HepG2 (cell line): ENCODE data around the gene GASK1A. TPM values are rescaled to one million over a fixed set of nuclear protein-coding genes. Genes with fewer than 3 reads are reported as not detected.

Experiments
- ATAC-seq: fragments of 200-7000 bp; cut with Tn5 transposase; 3 replicates; pipeline ENCODE4 v1.9.1; 2020; ENCODE audit warnings: mild to moderate bottlenecking, moderate library complexity
- BruUV-seq: library from RNA; stranded (reverse); fragments of 400-500 nt; replicated peaks from 2 replicates; lab custom pipeline; 2021; lab: Mats Ljungman, UMichigan
- CTCF ChIA-PET: fragments of 300-600 bp; formaldehyde crosslinking; extraction: SDS; loops from one replicate; lab custom pipeline; 2021; ENCODE audit warnings: low total read pairs, inconsistent platforms, low intra/inter-chr PET ratio; lab: Yijun Ruan, JAX
- POLR2A ChIA-PET: fragments of 350-600 bp; sonication (Branson Sonifier 250); formaldehyde crosslinking; loops from one replicate; lab custom pipeline; 2020; ENCODE audit warnings: antibody characterized with exemption, inconsistent platforms; lab: Yijun Ruan, JAX
- DNase-seq: peaks from one replicate; pipeline ENCODE4 v3.0.0-alpha.2; 2015; ENCODE audit warnings: low spot score
- FAIRE-seq: peaks from 3 replicates; lab custom pipeline; 2011; peaks lifted over from hg19 to GRCh38; lab: Jason Lieb, UNC
- H2AFZ ChIP-seq: one replicate; pipeline ENCODE4 v1.6.1; 2011; ENCODE audit warnings: low read length, inconsistent platforms
- H3K27ac ChIP-seq: fragments of 300-600 bp; 3 replicates; pipeline ENCODE4 v1.8.0; 2011; ENCODE audit warnings: mixed run types, mild to moderate bottlenecking, mixed read lengths, low read length, inconsistent platforms; ENCODE audit not compliant: insufficient read depth; ENCODE audit errors: extremely low read length
- H3K27me3 ChIP-seq, 2 experiments: fragments of 200-600 bp in 1 of 2; 2 replicates in 1 of 2; 3 replicates in 1 of 2; pipeline versions ENCODE4 v1.6.0 to v1.8.0; 2011; ENCODE audit warnings: low read length in 2 of 2, mild to moderate bottlenecking in 2 of 2, moderate library complexity in 2 of 2, inconsistent platforms in 1 of 2; ENCODE audit not compliant: insufficient read depth in 2 of 2, control insufficient read depth in 1 of 2
- H3K36me3 ChIP-seq, 2 experiments: fragments of 200-600 bp in 1 of 2; replicated peaks in 1 of 2; 2 replicates in 1 of 2; 3 replicates in 1 of 2; pipeline versions ENCODE4 v1.5.1 to v1.8.0; 2011; ENCODE audit warnings: low read length in 2 of 2, inconsistent platforms in 1 of 2; ENCODE audit not compliant: insufficient read depth in 2 of 2, control insufficient read depth in 1 of 2
- H3K4me1 ChIP-seq: 2 replicates; pipeline ENCODE4 v1.5.1; 2012; ENCODE audit warnings: low read length, inconsistent platforms; ENCODE audit not compliant: insufficient read depth
- H3K4me2 ChIP-seq: 2 replicates; pipeline ENCODE4 v1.6.0; 2011; ENCODE audit warnings: low read depth, low read length, inconsistent platforms
- H3K4me3 ChIP-seq, 3 experiments: fragments of 200-600 bp in 1 of 3; sonication (generic), shearing (Covaris generic) in 1 of 3; replicated peaks in 1 of 3; 2 replicates each; pipeline ENCODE4 v1.5.1; 2011 to 2016; ENCODE audit warnings: low read length in 3 of 3, inconsistent platforms in 2 of 3, low read depth in 2 of 3, mild to moderate bottlenecking in 2 of 3, control low read depth in 1 of 3, mixed read lengths in 1 of 3; ENCODE audit not compliant: insufficient read depth in 1 of 3
- H3K79me2 ChIP-seq: one replicate; pipeline ENCODE4 v1.6.1; 2011; ENCODE audit warnings: low read length, inconsistent platforms; ENCODE audit not compliant: insufficient read depth
- H3K9ac ChIP-seq: 2 replicates; pipeline ENCODE4 v1.6.0; 2011; ENCODE audit warnings: mild to moderate bottlenecking, low read depth, low read length, inconsistent platforms; ENCODE audit not compliant: insufficient read depth
- H3K9me3 ChIP-seq: 2 replicates; pipeline ENCODE4 v1.5.1; 2012; ENCODE audit warnings: mild to moderate bottlenecking, low read length
- H4K20me1 ChIP-seq: 2 replicates; pipeline ENCODE4 v1.6.0; 2011; ENCODE audit warnings: inconsistent platforms, mild to moderate bottlenecking, low read length, moderate library complexity; ENCODE audit not compliant: insufficient read depth
- IKZF1 ChIP-seq: fragments of 450-650 bp; IDR thresholded peaks from 2 replicates; pipeline ENCODE4 v1.7.1; 2016
- NFYC ChIP-seq: IDR thresholded peaks from 2 replicates; pipeline ENCODE4 v1.6.1; 2016; ENCODE audit warnings: missing genetic modification reagents, missing compliant biosample characterization
- RAD21 ChIP-seq: fragments of 450-650 bp; formaldehyde crosslinking; IDR thresholded peaks from 2 replicates; pipeline ENCODE4 v1.5.0; 2020; ENCODE audit warnings: mild to moderate bottlenecking
- TARDBP ChIP-seq: sonication (generic); formaldehyde crosslinking; IDR thresholded peaks from 2 replicates; pipeline ENCODE4 v1.8.0; 2022; ENCODE audit warnings: mild to moderate bottlenecking, missing genetic modification reagents
- ZBTB38 ChIP-seq: sonication (generic); formaldehyde crosslinking; IDR thresholded peaks from 2 replicates; pipeline ENCODE4 v1.5.1; 2020; ENCODE audit warnings: mild to moderate bottlenecking, missing genetic modification reagents
- ZFX ChIP-seq: sonication (generic); formaldehyde crosslinking; IDR thresholded peaks from 2 replicates; pipeline ENCODE4 v1.4.0; 2020; ENCODE audit warnings: mild to moderate bottlenecking, low read depth, missing genetic modification reagents, moderate library complexity
- ZNF101 ChIP-seq: sonication (generic); formaldehyde crosslinking; IDR thresholded peaks from 2 replicates; pipeline ENCODE4 v1.4.0; 2020; ENCODE audit warnings: mild to moderate bottlenecking, low read depth, missing genetic modification reagents, borderline replicate concordance
- ZNF230 ChIP-seq: sonication (generic); formaldehyde crosslinking; IDR thresholded peaks from 2 replicates; pipeline ENCODE4 v1.4.0; 2020; ENCODE audit warnings: mild to moderate bottlenecking, missing genetic modification reagents
- ZNF256 ChIP-seq: sonication (generic); formaldehyde crosslinking; conservative IDR thresholded peaks from 2 replicates; pipeline ENCODE4 v1.4.0; 2020; ENCODE audit warnings: missing genetic modification reagents
- WGBS: methylation state at CpG from one replicate; pipeline ENCODE4 v1.1.6; 2017; ENCODE audit warnings: low lambda C conversion rate; 5-methylcytosine and 5-hydroxymethylcytosine counted together
- in situ Hi-C: cut with HindIII; loops from 2 replicates; pipeline ENCODE4 v1.10.0; 2017; ENCODE audit warnings: low pct_unique_long_range_greater_than_20kb; ENCODE audit not compliant: extremely low pct_ligation_motif_present
- intact Hi-C: fragments of 100-400 bp; cut with micrococcal nuclease; formaldehyde crosslinking; loops from one replicate; pipeline ENCODE4 v1.10.0; 2022; ENCODE audit not compliant: unreplicated experiment
- polyA plus RNA-seq, 8 experiments: library from polyadenylated mRNA; depleted of rRNA in 3 of 8; stranded (reverse) in 7 of 8; unstranded in 1 of 8; fragments of >200 nt; fragmentation: Illumina TruSeq in 4 of 8; extraction: Trizol in 4 of 8; gene quantifications; 2 replicates each; pipeline versions ENCODE4 v1.2.1 to v1.2.3, GENCODE V29; 2011 to 2016; ENCODE audit warnings: low read depth in 4 of 8, missing spikeins in 1 of 8, mixed read lengths in 1 of 8; ENCODE audit not compliant: insufficient read depth in 1 of 8
- total RNA-seq, 5 experiments: library from RNA; depleted of rRNA; stranded (reverse); fragments of >200 nt; fragmentation: Illumina TruSeq; extraction: Trizol; gene quantifications; 2 replicates each; pipeline ENCODE4 v1.2.3, GENCODE V29; 2016; ENCODE audit warnings: low read depth in 1 of 5
- TF ChIP-seq, protein P1 (sequence below): sonication (generic); formaldehyde crosslinking; IDR thresholded peaks from 2 replicates; pipeline ENCODE4 v1.4.0; 2020; ENCODE audit warnings: missing genetic modification reagents, borderline replicate concordance
- TF ChIP-seq, protein P2 (sequence below): sonication (generic); formaldehyde crosslinking; IDR thresholded peaks from 2 replicates; pipeline ENCODE4 v1.8.1; 2023; ENCODE audit warnings: mild to moderate bottlenecking, moderate library complexity, missing genetic modification reagents

The GASK1A gene
- total and polyA plus RNA-seq, 2 of the 13 experiments (the other 11 are each of a cell fraction or from before 2014, with no cell fraction given) = not detected

- POLR2A ChIA-PET = no interaction called here
- no peak for FAIRE-seq
- BruUV-seq = no TSS peak
Observed at GRCh38 chr3:43082457-43082856, 103.3 kb downstream of the GASK1A start.

GRCh38 chr3:43086460-43087165 lies 107.5 kb downstream of the GASK1A start:
- no peak for DNase-seq
- Histone ChIP-seq H3K27me3 (no peaks in the 10 kb centered on the region), H3K79me2 (no peaks in the 10 kb centered on the region), H3K27ac (no peak overlapping the region), H3K4me2 (no peak overlapping the region), H4K20me1 (no peaks in the 10 kb centered on the region), H3K4me3 (no peak overlapping the region), H3K4me1 (no peaks in the 10 kb centered on the region), H2AFZ (no peak overlapping the region), H3K36me3 (peaks cover 0 to 1% of the 10 kb centered on the region in 2 experiments; a peak in 1 of 5 replicates), H3K9me3 (no peaks in the 10 kb centered on the region), H3K9ac (no peak overlapping the region)
- in situ Hi-C loops = no loop called here
- no peak for FAIRE-seq
- CTCF ChIA-PET = no interaction called here
- POLR2A ChIA-PET = no interaction called here
- intact Hi-C loops = no loop called here
- TF ChIP-seq, protein P1, sequence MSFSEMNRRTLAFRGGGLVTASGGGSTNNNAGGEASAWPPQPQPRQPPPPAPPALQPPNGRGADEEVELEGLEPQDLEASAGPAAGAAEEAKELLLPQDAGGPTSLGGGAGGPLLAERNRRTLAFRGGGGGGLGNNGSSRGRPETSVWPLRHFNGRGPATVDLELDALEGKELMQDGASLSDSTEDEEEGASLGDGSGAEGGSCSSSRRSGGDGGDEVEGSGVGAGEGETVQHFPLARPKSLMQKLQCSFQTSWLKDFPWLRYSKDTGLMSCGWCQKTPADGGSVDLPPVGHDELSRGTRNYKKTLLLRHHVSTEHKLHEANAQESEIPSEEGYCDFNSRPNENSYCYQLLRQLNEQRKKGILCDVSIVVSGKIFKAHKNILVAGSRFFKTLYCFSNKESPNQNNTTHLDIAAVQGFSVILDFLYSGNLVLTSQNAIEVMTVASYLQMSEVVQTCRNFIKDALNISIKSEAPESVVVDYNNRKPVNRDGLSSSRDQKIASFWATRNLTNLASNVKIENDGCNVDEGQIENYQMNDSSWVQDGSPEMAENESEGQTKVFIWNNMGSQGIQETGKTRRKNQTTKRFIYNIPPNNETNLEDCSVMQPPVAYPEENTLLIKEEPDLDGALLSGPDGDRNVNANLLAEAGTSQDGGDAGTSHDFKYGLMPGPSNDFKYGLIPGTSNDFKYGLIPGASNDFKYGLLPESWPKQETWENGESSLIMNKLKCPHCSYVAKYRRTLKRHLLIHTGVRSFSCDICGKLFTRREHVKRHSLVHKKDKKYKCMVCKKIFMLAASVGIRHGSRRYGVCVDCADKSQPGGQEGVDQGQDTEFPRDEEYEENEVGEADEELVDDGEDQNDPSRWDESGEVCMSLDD (CRISPR knock-in tag) = no peak
- TF ChIP-seq RAD21 (CRISPR knock-in tag) (no peak), TARDBP (no peak), ZFX (CRISPR knock-in tag) (no peak), ZBTB38 (CRISPR knock-in tag) (no peak), IKZF1 (no peak), ZNF256 (no peak)
- TF ChIP-seq, protein P2, sequence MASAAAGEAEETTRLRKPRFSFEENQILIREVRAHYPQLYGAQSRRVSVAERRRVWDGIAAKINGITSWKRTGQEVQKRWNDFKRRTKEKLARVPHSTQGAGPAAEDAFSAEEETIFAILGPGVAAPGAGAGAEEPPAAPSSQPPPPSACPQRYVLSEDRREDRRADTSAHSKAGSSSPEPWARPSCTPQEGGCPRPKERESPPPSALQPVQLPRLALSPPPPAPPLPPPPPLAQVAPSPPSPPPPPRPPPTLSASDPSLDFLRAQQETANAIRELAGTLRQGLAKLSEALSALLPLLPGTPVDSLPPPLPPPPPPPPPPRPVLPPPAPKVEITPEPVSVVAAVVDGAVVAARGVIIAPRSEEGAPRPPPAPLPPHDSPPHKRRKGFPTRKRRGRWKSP (CRISPR knock-in tag) = no peak
- WGBS = 91% methylated on average over 6 of the region's 6 CpGs
- no peak for ATAC-seq
- no TSS peak for BruUV-seq

More at GRCh38 chr3:43082457-43082856, 103.3 kb downstream of the GASK1A start:
- intact Hi-C loops = no loop called here
- no peak for DNase-seq
- no peak for TF ChIP-seq ZNF230 (CRISPR knock-in tag)
- TF ChIP-seq ZNF101 (CRISPR knock-in tag) = peak; percentile 98; the same call in 1 of the 2 replicates
- no peak for TF ChIP-seq NFYC (CRISPR knock-in tag)
- no peaks in the 10 kb centered on the region for H3K4me1 ChIP-seq
- no peak for ATAC-seq
- no peaks in the 10 kb centered on the region for H3K79me2 ChIP-seq
- no peak overlapping the region for H2AFZ ChIP-seq
- in situ Hi-C loops = no loop called here
- peaks cover 5 to 13% of the 10 kb centered on the region in 2 experiments; a peak in 3 of 5 replicates for H3K36me3 ChIP-seq
- no peak overlapping the region for H3K9ac ChIP-seq
- no peaks in the 10 kb centered on the region for H4K20me1 ChIP-seq
- no peaks in the 10 kb centered on the region for H3K27me3 ChIP-seq
- H3K27ac ChIP-seq = no peak overlapping the region
- CTCF ChIA-PET = no interaction called here
- 95% methylated on average over 2 of the region's 2 CpGs for WGBS
- H3K9me3 ChIP-seq = no peaks in the 10 kb centered on the region
- H3K4me3 ChIP-seq = no peak overlapping the region
- no peak overlapping the region for H3K4me2 ChIP-seq
